Activated T-helper 9 cell treated with anti-CD3 and anti-CD28 coated beads, Interleukin-2, amount 50 U/mL, for 16 hours (primary cell): Measurements from ENCODE around the gene LEKR1.
"Not testable (repeated sequence)": the region's sequence is repeated elsewhere in the genome, so short reads cannot be mapped to it uniquely, and the experiment has no call there.

Experiments
- DNase-seq: peaks from one replicate; pipeline ENCODE4 v3.0.0-alpha.2; 2020; ENCODE audit warnings: low read depth

Gene LEKR1

GRCh38 chr3:156906275-156906674, 80.1 kb downstream of the LEKR1 start:
- DNase-seq = no peak

- no peak for DNase-seq
Measured at GRCh38 chr3:156908398-156908797, 82.2 kb downstream of the LEKR1 start.

GRCh38 chr3:156910022-156910421, 83.9 kb downstream of the LEKR1 start:
- no peak for DNase-seq

- not testable (repeated sequence) for DNase-seq
Measured at GRCh38 chr3:156910831-156911230, 84.7 kb downstream of the LEKR1 start.

GRCh38 chr3:156914300-156914699, 88.1 kb downstream of the LEKR1 start:
- not testable (repeated sequence) for DNase-seq

- DNase-seq = no peak
Measured at GRCh38 chr3:156915372-156915771, 89.2 kb downstream of the LEKR1 start.

- no peak for DNase-seq
Measured at GRCh38 chr3:156918746-156919145, 92.6 kb downstream of the LEKR1 start.

- no peak for DNase-seq
Measured at GRCh38 chr3:156919818-156920217, 93.7 kb downstream of the LEKR1 start.

- DNase-seq = no peak
Measured at GRCh38 chr3:156920399-156920798, 94.2 kb downstream of the LEKR1 start.

- DNase-seq = no peak
Measured at GRCh38 chr3:156923349-156923748, 97.2 kb downstream of the LEKR1 start.

- DNase-seq = no peak
Measured at GRCh38 chr3:156938724-156939123, 112.6 kb downstream of the LEKR1 start.

- DNase-seq = no peak
Measured at GRCh38 chr3:156939315-156939714, 113.2 kb downstream of the LEKR1 start.

- no peak for DNase-seq
Measured at GRCh38 chr3:156941311-156941710, 115.2 kb downstream of the LEKR1 start.

- no peak for DNase-seq
Measured at GRCh38 chr3:156948402-156949210, 122.5 kb downstream of the LEKR1 start.

GRCh38 chr3:156952011-156952410, 125.9 kb downstream of the LEKR1 start:
- no peak for DNase-seq

GRCh38 chr3:156957715-156958114, 131.6 kb downstream of the LEKR1 start:
- no peak for DNase-seq

GRCh38 chr3:156963096-156963495, 136.9 kb downstream of the LEKR1 start:
- DNase-seq = no peak

GRCh38 chr3:156964577-156964976, 138.4 kb downstream of the LEKR1 start:
- no peak for DNase-seq

GRCh38 chr3:156966349-156966748, 140.2 kb downstream of the LEKR1 start:
- DNase-seq = not testable (repeated sequence)

GRCh38 chr3:156973954-156974353, 147.8 kb downstream of the LEKR1 start:
- DNase-seq = no peak

GRCh38 chr3:156974931-156975330, 148.8 kb downstream of the LEKR1 start:
- no peak for DNase-seq

- no peak for DNase-seq
Measured at GRCh38 chr3:156975721-156976120, 149.6 kb downstream of the LEKR1 start.

- no peak for DNase-seq
Measured at GRCh38 chr3:156976933-156977332, 150.8 kb downstream of the LEKR1 start.

- DNase-seq = no peak
Measured at GRCh38 chr3:156978481-156978961, 152.4 kb downstream of the LEKR1 start.
